DMS53 (cell line): ENCODE results near the gene OAS3.

Experiments
- DNase-seq: peaks from one replicate; lab custom pipeline; 2025; lab: John Stamatoyannopoulos, UW

Gene OAS3

GRCh38 chr12:112924986-112925385 lies 13.3 kb upstream of the OAS3 start:
- no peak for DNase-seq

- DNase-seq = peak; percentile 72
Observed at GRCh38 chr12:112926416-112927033, 11.7 kb upstream of the OAS3 start.

DNA sequence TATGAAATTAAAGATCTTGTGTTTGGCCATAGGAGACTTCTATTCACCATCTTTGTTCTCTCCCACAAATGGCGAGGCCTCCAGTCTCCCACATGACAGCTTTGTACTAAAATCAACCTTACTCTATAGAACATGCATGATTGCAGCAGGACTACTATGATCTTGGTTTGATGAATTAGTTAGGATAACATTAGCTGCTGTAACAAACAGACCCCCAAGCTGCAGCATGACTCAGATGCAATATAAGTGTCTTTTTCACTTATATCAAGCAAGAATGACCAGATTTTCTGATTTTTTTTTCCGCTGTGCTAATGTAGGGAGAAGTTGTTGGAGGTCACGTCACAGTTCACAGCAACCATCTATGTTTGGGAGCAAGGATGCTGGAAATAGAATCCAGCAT lies 10.8 kb upstream of the OAS3 start:
- DNase-seq = no peak

GRCh38 chr12:112927925-112928324 lies 10.3 kb upstream of the OAS3 start:
- no peak for DNase-seq

DNA sequence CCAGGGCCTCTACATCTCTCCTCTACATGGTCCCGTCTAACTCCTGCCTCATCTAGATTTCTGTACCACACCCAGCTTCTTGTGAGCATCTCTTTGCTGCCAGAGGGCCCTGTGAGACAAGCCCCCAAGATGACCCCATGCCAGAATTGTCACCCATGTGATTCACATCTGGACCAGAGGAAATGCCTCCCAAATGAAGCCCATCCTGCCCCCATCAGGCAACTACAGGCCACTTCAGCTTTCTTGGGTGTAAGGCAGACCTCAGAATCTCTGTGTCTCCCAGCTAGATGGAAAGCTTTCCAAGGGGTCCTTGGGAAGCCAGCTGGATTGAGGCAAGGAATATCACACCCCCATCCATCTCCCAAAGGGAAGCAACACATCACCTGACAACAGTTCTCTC lies 9.3 kb upstream of the OAS3 start:
- DNase-seq = no peak

GRCh38 chr12:112929715-112930114 lies 8.6 kb upstream of the OAS3 start:
- DNase-seq = no peak

DNA sequence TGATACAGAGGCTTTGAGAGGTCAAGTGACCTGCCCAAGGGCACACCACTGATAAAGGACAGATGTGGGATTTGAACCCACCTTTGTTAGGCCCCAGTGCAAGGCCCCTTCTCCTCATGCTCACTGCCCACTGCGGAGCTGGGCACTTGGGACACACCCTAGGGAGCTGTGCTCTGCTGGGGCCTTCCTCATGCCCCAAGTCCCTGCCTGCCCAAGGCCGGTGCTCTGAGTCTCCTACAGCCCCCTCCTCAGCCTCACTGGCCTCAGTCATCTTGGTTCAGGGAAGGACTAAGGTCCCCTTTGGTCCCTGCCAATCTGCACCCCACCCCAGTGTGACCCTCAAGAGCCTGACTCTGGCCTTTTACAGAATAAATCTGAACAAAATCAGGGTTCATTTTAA lies 7.9 kb upstream of the OAS3 start:
- no peak for DNase-seq

DNA sequence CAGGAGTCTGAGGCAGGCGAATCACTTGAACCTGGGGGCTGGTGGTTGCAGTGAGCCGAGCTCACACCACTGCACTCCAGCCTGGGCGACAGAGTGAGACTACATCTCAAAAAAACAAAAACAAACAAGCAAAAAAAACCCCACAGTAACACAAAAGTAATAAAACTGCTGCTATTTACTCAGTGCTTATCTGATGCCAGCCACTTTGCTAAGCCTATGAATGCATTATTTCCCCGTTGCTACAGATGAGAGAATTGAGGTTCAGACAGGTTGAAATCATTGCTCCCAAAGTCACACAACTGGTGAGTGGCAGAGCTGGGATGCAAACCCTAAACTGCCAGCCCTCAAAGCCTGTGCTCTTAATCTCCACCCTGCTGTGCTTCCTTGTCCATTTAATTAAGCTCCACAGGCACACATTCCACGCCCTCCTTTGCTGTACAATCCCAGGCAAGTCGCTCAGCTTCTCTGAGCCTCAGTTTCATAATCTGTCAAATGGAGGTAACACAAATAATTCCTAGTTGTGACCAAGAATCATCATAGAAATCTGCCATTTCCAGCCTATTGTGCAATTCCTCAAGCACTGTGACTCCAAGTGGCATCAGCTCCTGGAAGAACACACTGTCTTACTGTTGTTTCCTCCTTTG lies 5.7 kb upstream of the OAS3 start:
- DNase-seq = peak; percentile 33

DNA sequence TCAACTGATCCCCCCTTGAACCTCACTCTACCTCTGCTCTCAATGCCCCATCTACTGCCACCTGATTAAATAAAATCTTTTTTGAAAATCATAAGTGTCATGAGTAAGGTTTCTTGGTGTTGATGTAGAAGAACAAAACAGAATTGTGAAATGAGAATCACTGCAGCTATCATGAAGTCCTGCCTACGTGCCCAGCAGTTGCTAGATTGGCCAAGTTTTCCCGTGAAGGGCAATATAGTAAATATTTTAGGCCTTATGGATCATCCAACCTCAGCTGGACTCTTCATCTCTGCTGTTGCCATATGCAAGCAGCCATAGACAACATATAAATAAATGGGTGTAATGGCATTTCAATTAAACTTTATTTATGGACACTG lies 5.2 kb upstream of the OAS3 start:
- DNase-seq = no peak

DNA sequence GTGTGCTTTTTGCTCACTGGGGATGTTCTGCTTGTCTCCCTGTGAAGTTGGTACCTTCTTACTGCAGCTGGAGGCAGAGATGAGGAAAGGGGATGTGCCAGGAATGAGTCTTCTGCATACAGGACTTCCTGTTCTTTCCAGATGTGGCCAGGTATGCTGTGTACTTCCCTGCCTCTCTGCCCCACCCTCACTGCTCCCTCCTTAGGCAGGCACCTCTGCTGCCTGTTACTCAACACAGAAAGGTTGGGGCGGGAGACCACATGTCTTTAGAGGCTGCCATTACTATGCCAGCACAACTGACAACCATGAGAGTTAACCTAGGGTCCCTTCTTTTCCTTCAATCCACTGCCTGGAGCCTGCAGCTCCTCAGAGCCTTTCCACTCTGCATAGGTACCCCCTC lies 2.0 kb upstream of the OAS3 start:
- DNase-seq = no peak

DNA sequence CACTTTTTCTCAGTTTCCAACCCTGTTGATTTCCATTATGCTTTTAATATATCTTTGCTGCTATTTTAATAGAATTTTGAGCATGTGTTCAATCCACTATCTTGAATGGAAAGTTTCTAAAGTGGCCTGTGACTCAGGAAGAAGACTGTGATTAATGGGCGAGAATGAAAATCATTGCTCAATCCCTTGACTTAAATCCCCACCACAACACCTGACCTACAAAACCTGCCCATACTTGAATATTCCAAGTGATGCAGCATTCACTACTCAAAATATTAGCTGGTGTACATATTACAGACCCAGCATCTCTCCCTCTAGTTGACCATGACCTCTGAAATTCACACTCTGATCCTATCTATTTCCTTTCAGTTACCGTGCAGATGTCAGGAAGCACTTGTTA lies 1.3 kb upstream of the OAS3 start:
- DNase-seq = peak; percentile 58

GRCh38 chr12:112938751-112939150 lies 477 bp downstream of the OAS3 start:
- peak; percentile 65 for DNase-seq

- DNase-seq = no peak
Observed at GRCh38 chr12:112939761-112940381, 1.6 kb downstream of the OAS3 start.

GRCh38 chr12:112941528-112942335 lies 3.5 kb downstream of the OAS3 start:
- DNase-seq = no peak

GRCh38 chr12:112942572-112942971 lies 4.3 kb downstream of the OAS3 start:
- no peak for DNase-seq

- DNase-seq = no peak
Observed at GRCh38 chr12:112944024-112944690, 5.9 kb downstream of the OAS3 start.

DNA sequence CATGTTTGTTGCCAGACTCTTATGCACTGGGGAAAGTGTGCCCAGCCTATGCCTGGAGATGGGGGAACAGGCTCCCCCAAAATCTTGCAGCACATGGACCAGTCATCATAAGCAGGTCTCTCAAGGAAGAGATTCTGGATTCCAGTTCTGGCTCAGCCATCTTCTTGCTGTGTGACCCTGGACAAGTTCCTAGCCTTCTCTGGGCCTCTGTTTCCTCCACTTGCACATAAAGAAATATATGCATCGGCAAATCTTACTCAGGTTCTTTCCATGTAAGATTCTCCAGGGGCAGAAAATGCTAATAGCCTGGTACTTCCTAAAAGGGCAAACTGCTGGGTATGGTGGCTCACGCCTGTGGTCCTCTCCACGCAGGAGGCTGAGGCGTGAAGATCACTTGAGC lies 7.2 kb downstream of the OAS3 start:
- DNase-seq = no peak

DNA sequence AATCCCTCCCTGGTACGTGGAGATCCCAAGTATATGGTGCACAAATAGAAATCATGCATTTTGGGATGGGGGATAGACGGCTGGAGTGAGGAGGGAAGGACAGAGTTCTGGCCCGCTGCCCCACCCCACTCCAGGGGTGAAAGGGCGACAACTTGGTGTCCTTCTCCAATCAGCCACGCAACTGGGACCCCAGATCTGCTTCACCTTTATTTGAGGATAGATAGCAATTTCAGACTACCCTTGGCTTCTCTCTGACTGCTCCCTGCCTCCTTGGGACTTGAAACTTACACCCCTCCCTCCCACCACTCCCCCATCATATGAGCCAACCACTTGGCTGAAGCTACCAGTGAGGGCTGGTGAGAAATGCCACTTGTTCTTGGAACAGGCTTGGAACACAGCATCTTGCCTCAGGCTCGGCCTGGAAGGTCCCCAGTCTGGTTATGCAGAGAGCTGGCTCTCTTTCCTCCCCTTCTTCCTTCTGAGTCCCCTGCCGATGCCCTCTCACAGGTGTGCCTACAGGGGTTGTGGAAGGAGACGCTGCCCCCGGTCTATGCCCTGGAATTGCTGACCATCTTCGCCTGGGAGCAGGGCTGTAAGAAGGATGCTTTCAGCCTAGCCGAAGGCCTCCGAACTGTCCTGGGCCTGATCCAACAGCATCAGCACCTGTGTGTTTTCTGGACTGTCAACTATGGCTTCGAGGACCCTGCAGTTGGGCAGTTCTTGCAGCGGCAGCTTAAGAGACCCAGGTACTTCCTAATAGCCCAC lies 8.1 kb downstream of the OAS3 start:
- DNase-seq = no peak

DNA sequence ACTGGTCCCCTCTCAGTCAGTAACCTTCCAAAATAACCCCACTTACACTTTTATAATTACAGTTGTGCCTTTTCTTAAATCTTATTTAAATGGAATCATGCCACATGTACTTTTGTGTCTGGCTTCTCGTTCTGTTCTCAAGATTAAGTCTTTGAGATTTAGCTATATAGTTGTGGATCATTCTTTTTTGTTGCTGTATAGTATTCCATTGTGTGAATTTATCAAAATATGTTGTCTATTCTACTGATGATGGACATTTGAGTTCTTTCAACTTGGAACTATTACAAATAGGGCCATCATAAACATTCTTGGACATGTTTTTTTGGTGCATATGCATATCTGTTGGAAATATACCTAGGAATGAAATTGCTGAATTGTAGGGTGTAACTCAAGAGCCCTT lies 9.0 kb downstream of the OAS3 start:
- DNase-seq = no peak

DNA sequence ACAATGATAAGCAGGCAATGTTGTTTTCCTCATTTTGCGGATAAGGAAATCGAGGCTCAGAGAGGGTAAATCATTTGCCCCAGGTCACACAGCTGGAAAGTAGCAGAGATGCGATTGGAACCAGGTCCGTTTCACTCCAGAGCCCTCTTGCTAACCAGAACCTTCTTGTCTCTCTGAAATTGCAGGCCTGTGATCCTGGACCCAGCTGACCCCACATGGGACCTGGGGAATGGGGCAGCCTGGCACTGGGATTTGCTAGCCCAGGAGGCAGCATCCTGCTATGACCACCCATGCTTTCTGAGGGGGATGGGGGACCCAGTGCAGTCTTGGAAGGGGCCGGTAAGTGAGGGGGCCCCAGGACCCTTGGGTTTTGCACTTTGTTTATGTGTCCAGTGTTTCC lies 9.5 kb downstream of the OAS3 start:
- no peak for DNase-seq

DNA sequence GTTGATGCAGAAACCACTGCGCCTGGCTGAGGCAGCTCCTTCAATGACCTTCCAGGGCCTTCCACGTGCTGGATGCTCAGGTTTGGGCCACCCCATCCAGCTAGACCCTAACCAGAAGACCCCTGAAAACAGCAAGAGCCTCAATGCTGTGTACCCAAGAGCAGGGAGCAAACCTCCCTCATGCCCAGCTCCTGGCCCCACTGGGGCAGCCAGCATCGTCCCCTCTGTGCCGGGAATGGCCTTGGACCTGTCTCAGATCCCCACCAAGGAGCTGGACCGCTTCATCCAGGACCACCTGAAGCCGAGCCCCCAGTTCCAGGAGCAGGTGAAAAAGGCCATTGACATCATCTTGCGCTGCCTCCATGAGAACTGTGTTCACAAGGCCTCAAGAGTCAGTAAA lies 10.5 kb downstream of the OAS3 start:
- DNase-seq = no peak

GRCh38 chr12:112950701-112951100 lies 12.4 kb downstream of the OAS3 start:
- no peak for DNase-seq
